Activated CD8-positive, alpha-beta T cell treated with anti-CD3 and anti-CD28 coated beads for 36 hours (primary cell): ENCODE results near the gene EBLN2. TPM values are rescaled to one million over a fixed set of nuclear protein-coding genes. Genes with fewer than 3 reads are reported as not detected.

Experiments
- ATAC-seq: fragments of 200-7000 bp; cut with Tn5 transposase; one replicate; pipeline ENCODE4 v1.10.0; 2021; ENCODE audit warnings: mild to moderate bottlenecking, moderate library complexity
- CTCF ChIA-PET: fragments of 350-600 bp; sonication (Branson Sonifier 250); formaldehyde crosslinking; loops from one replicate; lab custom pipeline; 2021; ENCODE audit warnings: antibody characterized with exemption; lab: Charles Lee
- POLR2A ChIA-PET: fragments of 350-600 bp; sonication (Branson Sonifier 250); formaldehyde crosslinking; loops from one replicate; lab custom pipeline; 2021; ENCODE audit warnings: antibody characterized with exemption; lab: Charles Lee
- DNase-seq: peaks from one replicate; pipeline ENCODE4 v3.0.0-alpha.2; 2020
- H3K27ac Mint-ChIP-seq: one replicate; pipeline ENCODE4 v1.8.0; 2021; ENCODE audit warnings: mild to moderate bottlenecking, mixed read lengths
- H3K27me3 Mint-ChIP-seq: one replicate; pipeline ENCODE4 v1.8.0; 2021; ENCODE audit warnings: mixed read lengths
- H3K36me3 Mint-ChIP-seq: one replicate; pipeline ENCODE4 v1.8.0; 2021; ENCODE audit warnings: low read depth, mixed read lengths
- H3K4me1 Mint-ChIP-seq: one replicate; pipeline ENCODE4 v1.8.0; 2021; ENCODE audit warnings: low read depth, mixed read lengths
- H3K4me3 Mint-ChIP-seq: one replicate; pipeline ENCODE4 v1.8.0; 2021; ENCODE audit warnings: mild to moderate bottlenecking, moderate library complexity, mixed read lengths
- H3K9me3 Mint-ChIP-seq: one replicate; pipeline ENCODE4 v1.8.0; 2021; ENCODE audit warnings: mixed read lengths
- intact Hi-C: fragments of 100-400 bp; cut with micrococcal nuclease; formaldehyde crosslinking; loops from one replicate; pipeline ENCODE4 v1.10.0; 2022
- total RNA-seq, 2 experiments: library from RNA; stranded (reverse); gene quantifications; one replicate each; pipeline ENCODE4 v1.2.3, GENCODE V29; 2021
- TF ChIP-seq, protein P1 (sequence below): fragments of 200-600 bp; IDR thresholded peaks from one replicate; pipeline ENCODE4 v1.8.0; 2022; ENCODE audit warnings: antibody characterized with exemption, mild to moderate bottlenecking

The EBLN2 gene
- total RNA-seq, 2 experiments from 2014 or later, result 4.9 to 5.0 TPM

DNA sequence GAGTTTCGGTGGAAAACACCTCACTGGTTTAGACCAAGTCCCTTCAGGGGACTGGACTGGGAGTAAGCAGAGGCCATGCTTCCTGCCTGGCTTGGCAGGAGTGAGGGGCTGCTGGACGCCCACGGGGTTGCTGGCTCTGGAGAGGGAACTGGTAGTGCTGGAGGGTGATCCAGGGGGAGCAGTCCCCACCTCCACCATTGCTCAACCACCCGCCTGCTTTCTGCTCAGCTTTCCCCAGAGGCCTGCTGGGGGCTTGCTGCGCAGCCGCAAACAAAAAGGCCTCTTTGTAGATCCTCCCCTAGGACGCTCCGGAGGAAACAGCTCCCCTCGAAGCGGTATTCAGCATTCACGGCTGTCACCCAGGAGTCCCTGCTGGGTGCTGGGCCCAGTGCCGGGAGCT, 33.5 kb downstream of the EBLN2 start:
- no peaks in the 10 kb centered on the region for H3K9me3 Mint-ChIP-seq
- H3K27me3 Mint-ChIP-seq, result no peaks in the 10 kb centered on the region
- TF ChIP-seq, protein P1, sequence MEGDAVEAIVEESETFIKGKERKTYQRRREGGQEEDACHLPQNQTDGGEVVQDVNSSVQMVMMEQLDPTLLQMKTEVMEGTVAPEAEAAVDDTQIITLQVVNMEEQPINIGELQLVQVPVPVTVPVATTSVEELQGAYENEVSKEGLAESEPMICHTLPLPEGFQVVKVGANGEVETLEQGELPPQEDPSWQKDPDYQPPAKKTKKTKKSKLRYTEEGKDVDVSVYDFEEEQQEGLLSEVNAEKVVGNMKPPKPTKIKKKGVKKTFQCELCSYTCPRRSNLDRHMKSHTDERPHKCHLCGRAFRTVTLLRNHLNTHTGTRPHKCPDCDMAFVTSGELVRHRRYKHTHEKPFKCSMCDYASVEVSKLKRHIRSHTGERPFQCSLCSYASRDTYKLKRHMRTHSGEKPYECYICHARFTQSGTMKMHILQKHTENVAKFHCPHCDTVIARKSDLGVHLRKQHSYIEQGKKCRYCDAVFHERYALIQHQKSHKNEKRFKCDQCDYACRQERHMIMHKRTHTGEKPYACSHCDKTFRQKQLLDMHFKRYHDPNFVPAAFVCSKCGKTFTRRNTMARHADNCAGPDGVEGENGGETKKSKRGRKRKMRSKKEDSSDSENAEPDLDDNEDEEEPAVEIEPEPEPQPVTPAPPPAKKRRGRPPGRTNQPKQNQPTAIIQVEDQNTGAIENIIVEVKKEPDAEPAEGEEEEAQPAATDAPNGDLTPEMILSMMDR, result no peak
- intact Hi-C loops, result no loop called here
- no peak overlapping the region for H3K27ac Mint-ChIP-seq
- H3K36me3 Mint-ChIP-seq, result no peaks in the 10 kb centered on the region
- DNase-seq, result no peak
- H3K4me3 Mint-ChIP-seq, result no peak overlapping the region
- ChIA-PET CTCF (interaction anchor here (0.6 to 2.8 kb wide), 6 partner anchors 8 to 408 kb away, joined by 3 to 16 read pairs (median 4); no protein-coding TSS in a partner anchor), POLR2A (no interaction called here)
- peaks cover 8% of the 10 kb centered on the region for H3K4me1 Mint-ChIP-seq
- ATAC-seq, result no peak

DNA sequence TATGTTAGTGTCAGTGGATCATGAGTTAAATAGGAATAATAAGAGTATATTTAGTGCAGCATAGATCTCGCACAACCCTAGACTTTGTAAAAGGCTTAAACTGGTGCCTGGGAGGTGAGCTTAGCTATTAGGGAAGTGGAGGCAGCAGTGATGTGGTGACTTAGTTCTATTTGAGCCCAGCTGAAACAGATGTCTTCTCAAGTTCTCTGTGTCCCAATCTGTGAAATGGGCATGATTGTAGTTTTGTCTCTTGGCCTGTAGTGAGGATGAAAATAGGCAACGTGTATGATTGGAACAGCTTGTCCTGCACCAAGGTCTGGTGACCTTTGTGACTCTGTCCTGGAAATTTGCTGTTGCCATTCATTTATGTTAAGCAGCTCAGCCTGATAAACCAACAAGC, 34.7 kb downstream of the EBLN2 start:
- peaks cover 8% of the 10 kb centered on the region for H3K4me1 Mint-ChIP-seq
- intact Hi-C loops, result no loop called here
- DNase-seq (no peak), ATAC-seq (no peak)
- no peak overlapping the region for H3K27ac Mint-ChIP-seq
- POLR2A ChIA-PET, result no interaction called here
- CTCF ChIA-PET, result interaction anchor here (1.1 to 2.8 kb wide), 6 partner anchors 10 to 407 kb away, joined by 3 to 16 read pairs (median 4); no protein-coding TSS in a partner anchor
- H3K27me3 Mint-ChIP-seq, result no peaks in the 10 kb centered on the region
- no peaks in the 10 kb centered on the region for H3K36me3 Mint-ChIP-seq
- TF ChIP-seq, protein P1, result no peak
- H3K4me3 Mint-ChIP-seq, result no peak overlapping the region
- no peaks in the 10 kb centered on the region for H3K9me3 Mint-ChIP-seq

DNA sequence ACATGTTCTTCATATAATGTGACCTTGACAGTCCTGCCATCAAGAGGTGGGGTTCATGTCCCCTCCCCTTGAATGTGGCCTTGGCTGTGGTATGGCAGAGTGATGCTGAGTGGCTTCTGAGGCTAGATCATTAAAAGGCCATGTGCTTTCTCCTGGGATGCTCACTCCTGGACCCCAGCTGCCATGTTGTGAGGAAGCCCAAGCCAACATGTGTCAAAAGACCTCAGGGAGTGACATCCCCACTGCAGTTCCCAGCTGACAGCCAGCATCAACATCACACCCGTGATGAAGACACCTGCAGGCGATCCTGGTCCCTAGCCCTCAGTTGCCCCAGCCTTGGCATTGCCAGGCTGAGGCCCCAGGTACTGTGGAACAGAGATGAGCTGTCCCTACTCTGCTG, 36.6 kb downstream of the EBLN2 start:
- CTCF ChIA-PET, result interaction anchor here (0.7 to 0.9 kb wide), 2 partner anchors 13 to 405 kb away, joined by 3 to 4 read pairs; no protein-coding TSS in a partner anchor
- no peaks in the 10 kb centered on the region for H3K36me3 Mint-ChIP-seq
- intact Hi-C loops, result no loop called here
- H3K4me1 Mint-ChIP-seq, result peaks cover 8% of the 10 kb centered on the region
- POLR2A ChIA-PET, result no interaction called here
- H3K27me3 Mint-ChIP-seq, result no peaks in the 10 kb centered on the region
- no peaks in the 10 kb centered on the region for H3K9me3 Mint-ChIP-seq
- DNase-seq (no peak), ATAC-seq (no peak)
- TF ChIP-seq, protein P1, result no peak
- H3K4me3 Mint-ChIP-seq, result no peak overlapping the region
- no peak overlapping the region for H3K27ac Mint-ChIP-seq

DNA sequence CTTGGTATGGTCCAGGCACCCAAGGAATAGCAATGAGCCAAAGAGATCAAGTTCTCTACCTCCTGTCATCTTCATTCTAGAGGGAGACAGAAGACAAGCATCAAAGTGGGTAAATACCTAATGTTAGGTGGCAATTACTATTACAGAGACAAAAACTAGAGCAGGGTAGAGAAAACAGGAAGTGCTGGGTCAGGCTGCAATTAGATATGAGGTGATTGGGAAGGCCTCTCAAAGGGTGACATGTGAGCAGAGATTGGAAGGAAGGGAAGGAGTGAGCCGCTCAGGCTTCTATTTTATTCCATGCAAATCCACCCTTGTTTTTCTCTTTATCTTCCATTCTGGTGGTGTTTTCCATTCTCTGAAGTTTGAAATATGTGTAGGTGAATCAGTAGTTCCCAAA, 37.4 kb downstream of the EBLN2 start:
- ChIA-PET CTCF (no interaction called here), POLR2A (no interaction called here)
- ATAC-seq (no peak), DNase-seq (no peak)
- TF ChIP-seq, protein P1, result no peak
- no peaks in the 10 kb centered on the region for H3K36me3 Mint-ChIP-seq
- H3K27me3 Mint-ChIP-seq, result no peaks in the 10 kb centered on the region
- H3K4me1 Mint-ChIP-seq, result peaks cover 8% of the 10 kb centered on the region
- H3K9me3 Mint-ChIP-seq, result no peaks in the 10 kb centered on the region
- H3K4me3 Mint-ChIP-seq, result no peak overlapping the region
- no peak overlapping the region for H3K27ac Mint-ChIP-seq
- intact Hi-C loops, result no loop called here

DNA sequence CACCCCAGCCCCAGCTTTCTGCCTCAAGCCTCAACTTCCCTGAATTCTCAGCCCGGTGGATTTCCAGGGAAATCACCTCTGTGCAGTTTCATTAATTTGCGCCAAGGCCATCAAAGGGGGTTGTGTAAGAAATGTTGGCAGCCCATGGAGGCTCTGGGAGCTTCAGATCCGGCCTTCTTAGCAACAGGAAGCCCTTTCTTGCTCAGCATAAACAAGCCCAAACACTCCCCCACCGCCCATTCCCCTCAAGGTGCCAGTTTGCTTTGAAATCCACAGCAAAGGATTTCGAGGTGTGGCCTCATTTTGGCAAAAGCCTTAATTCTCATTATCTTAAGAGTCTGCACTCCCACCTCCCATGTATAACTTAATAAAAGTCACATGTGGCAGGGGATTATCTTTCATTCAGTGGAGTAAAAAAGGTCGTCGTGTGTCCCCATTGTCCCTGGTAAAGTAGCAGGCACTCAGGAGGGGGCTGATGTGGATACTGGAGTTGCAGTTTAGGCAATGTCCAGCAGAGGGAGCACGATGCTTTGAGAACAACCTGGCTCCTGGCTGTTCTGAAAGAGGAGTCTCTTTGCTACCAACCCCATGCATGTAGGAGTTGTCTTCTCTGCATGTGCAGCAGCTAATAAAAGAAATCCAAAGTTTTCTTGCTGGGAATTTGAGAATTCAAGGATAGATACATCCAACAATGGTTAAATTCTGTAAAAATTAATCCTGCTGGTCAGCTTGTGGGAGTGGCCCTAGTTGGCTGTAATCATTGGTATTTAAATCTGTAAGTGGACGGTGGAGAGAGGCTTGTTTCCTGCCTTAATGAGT, 39.5 kb downstream of the EBLN2 start:
- Mint-ChIP-seq H3K27ac (no peak overlapping the region), H3K9me3 (no peaks in the 10 kb centered on the region), H3K4me3 (no peak overlapping the region), H3K4me1 (no peaks in the 10 kb centered on the region), H3K27me3 (no peaks in the 10 kb centered on the region), H3K36me3 (no peaks in the 10 kb centered on the region)
- DNase-seq, result peak; percentile 90
- ATAC-seq, result peak; percentile 75
- intact Hi-C loops, result loop anchor here (1.0 to 2.0 kb wide), 2 partner anchors 332 to 401 kb away; no protein-coding TSS in a partner anchor
- ChIA-PET CTCF (interaction anchor here (0.6 to 4.8 kb wide), 17 partner anchors 8 to 1156 kb away, joined by 3 to 43 read pairs (median 3); no protein-coding TSS in a partner anchor), POLR2A (interaction anchor here (1.1 kb wide), 1 partner anchor 10 kb away, joined by 3 read pairs; no protein-coding TSS in a partner anchor)
- TF ChIP-seq, protein P1, result peak; percentile 88
